GM21723 (cell line): ENCODE results near the gene EMILIN1.
A peak's percentile ranks its signal among the peaks of the same experiment; 100 is the strongest.
"Not testable (repeated sequence)": the region's sequence is repeated elsewhere in the genome, so short reads cannot be mapped to it uniquely, and the experiment has no call there.

ENCODE experiments used
- ATAC-seq: cut with Tn5 transposase; IDR thresholded peaks from one replicate; pipeline ENCODE4 v1.9.1; 2021; ENCODE audit warnings: mild to moderate bottlenecking, moderate library complexity; ENCODE audit not compliant: unreplicated experiment

EMILIN1 gene

GRCh38 chr2:27119330-27119670, 40.9 kb downstream of the EMILIN1 start:
- not testable (repeated sequence) for ATAC-seq

DNA sequence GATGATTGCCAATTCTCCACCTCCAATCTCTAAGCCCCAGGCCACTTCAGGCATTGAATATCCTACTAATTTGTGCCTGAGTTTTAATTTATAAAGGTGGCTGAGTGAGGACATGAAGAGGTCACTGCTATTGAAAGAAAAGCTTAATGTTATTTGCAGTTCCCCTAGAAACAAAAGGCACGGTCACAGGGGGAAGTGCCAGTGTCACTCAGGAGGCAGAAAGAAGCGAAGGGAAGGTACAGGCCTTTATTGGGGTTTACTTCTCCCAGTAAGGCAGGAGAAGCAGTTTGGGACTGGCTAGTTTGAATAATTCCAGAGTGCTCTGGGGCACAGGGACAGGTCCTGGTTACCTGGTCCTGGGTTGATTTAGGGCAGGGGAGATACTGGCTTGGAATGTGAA, 43.5 kb downstream of the EMILIN1 start:
- ATAC-seq: no peak

- ATAC-seq: no peak
Measured at GRCh38 chr2:27122791-27123190, 44.4 kb downstream of the EMILIN1 start.

DNA sequence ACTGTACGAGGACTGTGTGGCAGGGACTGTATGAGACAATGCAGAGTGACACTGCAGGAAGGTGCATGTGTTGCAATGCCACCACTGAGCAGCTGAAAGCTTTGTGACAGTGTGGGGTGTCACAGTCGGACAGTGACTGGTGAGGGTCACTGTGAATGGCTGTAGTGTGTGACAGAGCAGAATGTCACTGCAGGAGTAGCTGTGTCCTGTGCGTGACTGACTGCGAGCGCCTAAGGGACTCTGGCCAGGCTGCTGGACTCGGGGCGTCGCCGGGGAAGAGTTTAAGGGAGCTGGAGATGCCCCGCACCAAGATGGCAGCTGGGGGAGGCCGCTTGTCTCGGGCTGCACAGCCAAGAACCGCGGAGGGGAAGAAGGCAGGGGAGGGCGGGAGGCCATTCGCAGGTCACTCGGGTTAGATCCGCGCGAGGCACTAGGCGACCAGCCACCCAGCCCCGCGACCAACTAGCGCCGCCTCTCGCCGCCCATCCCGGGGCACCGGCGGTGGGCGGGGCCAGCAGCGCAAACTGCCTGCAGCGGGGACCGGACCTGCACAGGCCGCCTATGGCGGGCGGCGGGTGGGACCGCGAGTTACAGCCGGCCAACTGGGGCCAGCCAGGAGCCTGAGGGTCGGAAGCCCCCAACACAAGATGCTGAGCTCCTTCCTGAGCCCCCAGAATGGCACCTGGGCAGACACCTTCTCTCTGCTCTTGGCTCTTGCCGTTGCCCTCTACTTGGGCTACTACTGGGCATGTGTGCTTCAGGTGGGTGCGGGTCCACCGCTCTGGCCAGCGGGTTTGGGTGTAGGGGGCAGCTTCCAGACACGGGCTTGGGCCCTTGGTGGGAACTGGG, 45.1 kb downstream of the EMILIN1 start, which contains the start of gene ABHD1:
Gene ABHD1 (plus strand): TSS at position 514 of the 849 bp plus-strand sequence. CDS start 134 bp downstream, at position 648.
- peak; percentile 78 for ATAC-seq

- no peak for ATAC-seq
Measured at GRCh38 chr2:27125104-27125503, 46.7 kb downstream of the EMILIN1 start.

DNA sequence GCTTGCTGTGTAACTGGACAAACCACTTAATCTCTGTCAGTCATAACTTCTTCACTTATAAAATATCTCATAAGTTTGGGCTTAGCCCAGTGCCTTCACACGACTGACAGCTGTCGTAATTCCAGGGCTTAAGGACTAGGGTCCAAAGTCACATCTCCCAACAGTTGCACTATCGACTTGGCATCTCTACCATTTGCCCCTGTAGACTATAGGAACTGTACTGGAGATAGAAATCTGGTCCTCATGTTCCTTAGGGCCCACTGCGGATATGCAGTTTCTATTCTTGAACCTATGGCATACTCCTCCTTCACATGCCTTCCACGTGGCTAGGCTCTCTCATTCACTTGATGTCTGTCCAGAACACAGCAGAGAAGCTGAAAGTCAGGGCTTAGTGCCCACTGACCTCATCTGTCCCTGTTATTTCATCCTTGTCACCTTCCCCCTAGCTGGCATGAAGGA, 47.9 kb downstream of the EMILIN1 start:
- no peak for ATAC-seq

DNA sequence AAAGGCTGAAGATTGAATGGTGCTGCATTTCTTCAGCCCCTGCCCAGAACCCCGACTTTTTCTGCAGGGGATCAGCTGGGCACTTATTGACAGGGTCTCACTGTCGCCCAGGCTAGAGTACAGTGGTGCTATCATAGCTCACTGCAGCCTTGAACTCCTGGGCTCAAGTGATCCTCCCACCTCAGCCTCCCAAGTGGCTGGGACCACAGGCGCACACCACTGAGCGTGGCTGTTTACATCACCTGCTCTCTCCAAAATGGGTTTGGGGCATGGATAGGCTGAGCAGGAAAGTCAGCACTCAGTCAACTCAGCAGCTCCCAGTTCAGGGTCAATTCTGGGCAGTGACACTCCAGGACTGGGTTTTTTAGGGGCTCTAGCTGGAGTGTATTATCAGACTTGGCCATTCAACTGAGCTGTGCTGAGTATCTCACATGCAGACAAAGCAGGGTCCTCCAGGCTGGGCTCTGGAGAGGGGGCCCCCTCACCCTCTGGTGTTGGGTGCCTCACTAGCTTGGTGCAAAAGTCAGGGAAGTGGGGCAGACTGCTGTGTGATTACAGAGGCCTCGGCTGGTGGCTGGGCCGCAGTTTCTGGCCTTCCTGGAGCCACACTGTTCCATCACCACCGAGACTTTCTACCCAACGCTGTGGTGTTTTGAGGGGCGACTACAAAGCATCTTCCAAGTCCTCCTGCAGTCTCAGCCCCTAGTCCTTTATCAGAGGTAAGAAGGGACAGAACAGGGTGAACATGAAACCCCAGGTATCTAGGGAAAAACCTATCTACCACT, 49.7 kb downstream of the EMILIN1 start:
- no peak for ATAC-seq

DNA sequence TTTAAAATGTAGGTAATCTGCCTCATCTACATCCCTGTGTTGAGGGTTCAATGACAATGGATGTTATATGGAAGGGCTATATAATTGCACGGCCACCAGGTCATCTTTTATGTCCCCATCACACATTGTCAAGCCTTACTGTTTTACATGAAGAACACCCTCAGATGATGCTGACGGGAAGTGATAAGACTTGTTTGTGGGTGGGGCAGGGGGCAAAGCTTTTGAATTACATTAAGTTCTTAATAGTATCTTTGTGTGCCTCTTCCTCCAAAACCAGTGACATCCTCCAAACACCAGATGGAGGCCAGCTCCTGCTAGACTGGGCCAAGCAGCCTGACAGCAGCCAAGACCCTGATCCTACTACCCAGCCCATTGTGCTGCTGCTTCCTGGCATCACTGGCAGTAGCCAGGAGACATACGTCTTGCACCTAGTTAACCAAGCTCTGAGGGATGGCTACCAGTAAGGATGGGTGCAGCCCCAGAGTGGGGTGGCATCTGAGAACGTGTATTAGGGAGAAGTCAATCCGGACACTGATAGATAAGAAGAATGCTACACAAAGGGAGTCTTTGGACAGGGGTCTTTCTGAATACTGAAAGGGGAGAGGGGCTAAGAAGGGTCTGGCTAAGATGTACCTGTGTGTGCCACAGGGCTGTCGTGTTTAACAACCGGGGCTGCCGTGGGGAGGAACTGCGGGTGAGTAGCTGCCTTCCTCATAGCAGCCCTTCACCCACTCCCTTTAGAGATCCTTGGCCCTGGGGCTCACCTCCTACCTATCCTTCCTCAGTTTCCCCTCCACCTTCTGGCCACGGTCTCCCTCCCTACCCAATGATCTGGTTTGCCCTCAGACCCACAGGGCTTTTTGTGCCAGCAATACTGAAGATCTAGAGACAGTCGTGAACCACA, 50.5 kb downstream of the EMILIN1 start:
- no peak for ATAC-seq

GRCh38 chr2:27130396-27130795, 52.0 kb downstream of the EMILIN1 start:
- no peak for ATAC-seq

GRCh38 chr2:27131429-27131828, 53.0 kb downstream of the EMILIN1 start:
- ATAC-seq: no peak

GRCh38 chr2:27133195-27133875, 54.9 kb downstream of the EMILIN1 start:
- ATAC-seq: no peak

GRCh38 chr2:27133905-27134780, 55.7 kb downstream of the EMILIN1 start, which contains the start of gene PREB:
Gene PREB (minus strand): TSS chr2:27134636. CDS start chr2:27134421, 215 bp downstream.
- ATAC-seq: peak; percentile 80

GRCh38 chr2:27134781-27135477, 56.5 kb downstream of the EMILIN1 start:
- ATAC-seq: no peak

GRCh38 chr2:27135478-27135955, 57.1 kb downstream of the EMILIN1 start:
- ATAC-seq: no peak
